Measurements from ENCODE around the gene PLEKHA8.

DNA sequence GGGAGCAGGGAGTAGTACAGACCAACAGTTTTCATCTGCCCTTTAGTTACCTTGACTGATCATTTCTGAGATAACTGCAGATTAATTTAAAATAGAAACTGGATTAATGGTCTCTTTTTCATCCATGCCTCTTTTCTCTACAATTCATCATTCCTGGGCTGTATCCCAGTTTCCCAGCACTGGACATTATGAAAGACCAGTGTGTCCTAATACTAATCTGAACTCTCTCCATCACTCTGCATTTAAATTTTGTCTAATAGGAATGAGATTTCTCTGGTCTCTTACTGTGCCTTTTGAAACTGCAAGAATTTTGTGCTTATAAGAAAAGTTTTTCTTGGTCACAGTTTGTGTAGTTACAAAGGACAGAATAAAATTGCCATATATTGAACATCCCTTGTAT lies 12.7 kb downstream of the PLEKHA8 start:
- no peak for TF ChIP-seq POLR2A (IDR thresholded peaks at IDR 0.05)
- TF ChIP-seq CTCF (IDR thresholded peaks at IDR 0.05), result no peak

Measured in right lobe of liver (tissue), 4 donors.